Transverse colon (tissue), 4 donors: Measurements from ENCODE around the gene SFRP2.

Experiments used
- CTCF ChIP-seq, 5 experiments: fragments of 200-600 bp in 3 of 5; fragments of 450-650 bp in 2 of 5; sonication (generic) in 3 of 5; IDR thresholded peaks; 1 replicate in 2 of 5; 2 replicates in 3 of 5; pipeline ENCODE4 v1.5.1; 2016 to 2017; ENCODE audit warnings: antibody characterized with exemption in 5 of 5, inconsistent platforms in 3 of 5, mild to moderate bottlenecking in 2 of 5, moderate library complexity in 1 of 5
- EP300 ChIP-seq: sonication (generic); formaldehyde crosslinking; IDR thresholded peaks from one replicate; pipeline ENCODE4 v1.6.1; 2017; ENCODE audit warnings: antibody characterized with exemption, low read depth
- POLR2A ChIP-seq: fragments of 450-650 bp; IDR thresholded peaks from one replicate; pipeline ENCODE4 v1.6.1; 2016; ENCODE audit warnings: antibody characterized with exemption, mild to moderate bottlenecking, moderate library complexity
- POLR2AphosphoS5 ChIP-seq, 3 donors: sonication (generic); formaldehyde crosslinking; IDR thresholded peaks; one replicate each; pipeline ENCODE4 v1.6.1; 2016; ENCODE audit warnings: antibody characterized with exemption in 3 of 3

GRCh38 chr4:153832720-153833287 lies 43.9 kb upstream of the SFRP2 start:
- no peak for TF ChIP-seq POLR2AphosphoS5 (IDR thresholded peaks at IDR 0.05)
- no peak for TF ChIP-seq CTCF (IDR thresholded peaks at IDR 0.05)
- TF ChIP-seq POLR2A, result no peak
- TF ChIP-seq EP300, result no peak
